ENCODE data around the gene GSN. TPM values are rescaled to one million over a fixed set of nuclear protein-coding genes. Genes with fewer than 3 reads are reported as not detected.

GSN gene
- total and polyA plus RNA-seq, 5 donors from 2014 or later = 2.7 to 12.1 (median 5.2) TPM

GRCh38 chr9:121333950-121334773 is 66.2 kb downstream of the GSN start:
- H3K27me3 Mint-ChIP-seq = no peaks in the 10 kb centered on the region
- Histone ChIP-seq H3K27ac (ENCODE audit: insufficient read depth, low read length, poor library complexity, severe bottlenecking) (no peak overlapping the region), H3K4me1 (ENCODE audit: control insufficient read depth, insufficient read depth, low read length, poor library complexity, severe bottlenecking) (no peaks in the 10 kb centered on the region), H3K36me3 (ENCODE audit: control insufficient read depth, insufficient read depth, low read length) (peaks cover 4% of the 10 kb centered on the region), H3K27me3 (ENCODE audit: control insufficient read depth, insufficient read depth, low read length) (no peaks in the 10 kb centered on the region), H3K9me3 (ENCODE audit: control insufficient read depth in 2 of 2, low read length in 2 of 2) (no peaks in the 10 kb centered on the region), H3K4me3 (ENCODE audit: low read depth, low read length) (no peak overlapping the region)
- no peaks in the 10 kb centered on the region for H3K4me1 Mint-ChIP-seq
- H3K36me3 Mint-ChIP-seq = peaks cover 27% of the 10 kb centered on the region
- peaks cover 0 to 1% (median 0%) of the 10 kb centered on the region in 7 donors for H3K9me3 Mint-ChIP-seq
- ATAC-seq (ENCODE audit: low read depth in 2 of 2) (no peak), DNase-seq (no peak)
- H3K4me3 Mint-ChIP-seq = no peak overlapping the region
- peak overlapping the region in 1 of 3 donors; percentile 60 for H3K27ac Mint-ChIP-seq

GRCh38 chr9:121336665-121337064 is 68.7 kb downstream of the GSN start:
- H3K4me1 Mint-ChIP-seq = no peaks in the 10 kb centered on the region
- H3K4me3 ChIP-seq (ENCODE audit: low read depth, low read length) = no peak overlapping the region
- no peak for DNase-seq
- no peak overlapping the region for H3K27ac Mint-ChIP-seq
- peaks cover 21% of the 10 kb centered on the region for H3K36me3 Mint-ChIP-seq
- H3K4me1 ChIP-seq (ENCODE audit: control insufficient read depth, insufficient read depth, low read length, poor library complexity, severe bottlenecking) = no peaks in the 10 kb centered on the region
- H3K9me3 Mint-ChIP-seq = peaks cover 0 to 1% (median 0%) of the 10 kb centered on the region in 7 donors
- H3K36me3 ChIP-seq (ENCODE audit: control insufficient read depth, insufficient read depth, low read length) = no peaks in the 10 kb centered on the region
- no peak overlapping the region for H3K27ac ChIP-seq (ENCODE audit: insufficient read depth, low read length, poor library complexity, severe bottlenecking)
- no peaks in the 10 kb centered on the region for H3K9me3 ChIP-seq (ENCODE audit: control insufficient read depth in 2 of 2, low read length in 2 of 2)
- no peaks in the 10 kb centered on the region for H3K27me3 Mint-ChIP-seq
- no peak overlapping the region for H3K4me3 Mint-ChIP-seq
- no peaks in the 10 kb centered on the region for H3K27me3 ChIP-seq (ENCODE audit: control insufficient read depth, insufficient read depth, low read length)
- no peak for ATAC-seq (ENCODE audit: low read depth in 2 of 2)

- no peak overlapping the region for H3K27ac Mint-ChIP-seq
- H3K36me3 ChIP-seq (ENCODE audit: control insufficient read depth, insufficient read depth, low read length) = no peaks in the 10 kb centered on the region
- no peaks in the 10 kb centered on the region for H3K4me1 Mint-ChIP-seq
- no peaks in the 10 kb centered on the region for H3K9me3 ChIP-seq (ENCODE audit: control insufficient read depth in 2 of 2, low read length in 2 of 2)
- ATAC-seq (ENCODE audit: low read depth in 2 of 2) (no peak), DNase-seq (no peak)
- peaks cover 19% of the 10 kb centered on the region for H3K36me3 Mint-ChIP-seq
- H3K4me3 ChIP-seq (ENCODE audit: low read depth, low read length) = no peak overlapping the region
- no peak overlapping the region for H3K4me3 Mint-ChIP-seq
- H3K27me3 Mint-ChIP-seq = no peaks in the 10 kb centered on the region
- H3K27me3 ChIP-seq (ENCODE audit: control insufficient read depth, insufficient read depth, low read length) = no peaks in the 10 kb centered on the region
- H3K9me3 Mint-ChIP-seq = no peaks in the 10 kb centered on the region
- no peaks in the 10 kb centered on the region for H3K4me1 ChIP-seq (ENCODE audit: control insufficient read depth, insufficient read depth, low read length, poor library complexity, severe bottlenecking)
- no peak overlapping the region for H3K27ac ChIP-seq (ENCODE audit: insufficient read depth, low read length, poor library complexity, severe bottlenecking)
Observed at GRCh38 chr9:121339437-121339836, 71.5 kb downstream of the GSN start.

GRCh38 chr9:121340676-121341392 is 72.9 kb downstream of the GSN start:
- no peaks in the 10 kb centered on the region for H3K9me3 ChIP-seq (ENCODE audit: control insufficient read depth in 2 of 2, low read length in 2 of 2)
- ATAC-seq (ENCODE audit: low read depth in 2 of 2) = no peak

GRCh38 chr9:121344184-121344583 is 76.2 kb downstream of the GSN start:
- H3K27ac Mint-ChIP-seq = no peak overlapping the region
- no peaks in the 10 kb centered on the region for H3K27me3 ChIP-seq (ENCODE audit: control insufficient read depth, insufficient read depth, low read length)
- no peak overlapping the region for H3K4me3 ChIP-seq (ENCODE audit: low read depth, low read length)
- ATAC-seq (ENCODE audit: low read depth in 2 of 2) (no peak), DNase-seq (no peak)
- no peaks in the 10 kb centered on the region for H3K9me3 ChIP-seq (ENCODE audit: control insufficient read depth in 2 of 2, low read length in 2 of 2)
- H3K4me3 Mint-ChIP-seq = no peak overlapping the region
- H3K36me3 ChIP-seq (ENCODE audit: control insufficient read depth, insufficient read depth, low read length) = peaks cover 14% of the 10 kb centered on the region
- H3K36me3 Mint-ChIP-seq = peaks cover 6% of the 10 kb centered on the region
- no peaks in the 10 kb centered on the region for H3K4me1 Mint-ChIP-seq
- no peak overlapping the region for H3K27ac ChIP-seq (ENCODE audit: insufficient read depth, low read length, poor library complexity, severe bottlenecking)
- no peaks in the 10 kb centered on the region for H3K27me3 Mint-ChIP-seq
- no peaks in the 10 kb centered on the region for H3K4me1 ChIP-seq (ENCODE audit: control insufficient read depth, insufficient read depth, low read length, poor library complexity, severe bottlenecking)
- H3K9me3 Mint-ChIP-seq = no peaks in the 10 kb centered on the region

More at GRCh38 chr9:121340676-121341392, 72.9 kb downstream of the GSN start:
- no peak overlapping the region for H3K4me3 ChIP-seq (ENCODE audit: low read depth, low read length)
- no peaks in the 10 kb centered on the region for H3K4me1 ChIP-seq (ENCODE audit: control insufficient read depth, insufficient read depth, low read length, poor library complexity, severe bottlenecking)
- no peak overlapping the region for H3K27ac ChIP-seq (ENCODE audit: insufficient read depth, low read length, poor library complexity, severe bottlenecking)
- DNase-seq = peak in 1 of 3 donors; percentile 6
- no peak overlapping the region for H3K4me3 Mint-ChIP-seq
- H3K9me3 Mint-ChIP-seq = no peaks in the 10 kb centered on the region
- no peaks in the 10 kb centered on the region for H3K4me1 Mint-ChIP-seq
- H3K27me3 Mint-ChIP-seq = no peaks in the 10 kb centered on the region
- peak overlapping the region in 1 of 3 donors; percentile 3 for H3K27ac Mint-ChIP-seq
- no peaks in the 10 kb centered on the region for H3K27me3 ChIP-seq (ENCODE audit: control insufficient read depth, insufficient read depth, low read length)
- H3K36me3 ChIP-seq (ENCODE audit: control insufficient read depth, insufficient read depth, low read length) = no peaks in the 10 kb centered on the region
- H3K36me3 Mint-ChIP-seq = peaks cover 17% of the 10 kb centered on the region

GRCh38 chr9:121345070-121345469 is 77.1 kb downstream of the GSN start:
- no peaks in the 10 kb centered on the region for H3K4me1 Mint-ChIP-seq
- H3K9me3 Mint-ChIP-seq = no peaks in the 10 kb centered on the region
- ATAC-seq (ENCODE audit: low read depth in 2 of 2) (no peak), DNase-seq (no peak)
- Histone ChIP-seq H3K27me3 (ENCODE audit: control insufficient read depth, insufficient read depth, low read length) (no peaks in the 10 kb centered on the region), H3K4me3 (ENCODE audit: low read depth, low read length) (no peak overlapping the region), H3K36me3 (ENCODE audit: control insufficient read depth, insufficient read depth, low read length) (peaks cover 14% of the 10 kb centered on the region), H3K27ac (ENCODE audit: insufficient read depth, low read length, poor library complexity, severe bottlenecking) (no peak overlapping the region), H3K4me1 (ENCODE audit: control insufficient read depth, insufficient read depth, low read length, poor library complexity, severe bottlenecking) (no peaks in the 10 kb centered on the region), H3K9me3 (ENCODE audit: control insufficient read depth in 2 of 2, low read length in 2 of 2) (no peaks in the 10 kb centered on the region)
- H3K4me3 Mint-ChIP-seq = no peak overlapping the region
- H3K27ac Mint-ChIP-seq = no peak overlapping the region
- peaks cover 6% of the 10 kb centered on the region for H3K36me3 Mint-ChIP-seq
- no peaks in the 10 kb centered on the region for H3K27me3 Mint-ChIP-seq

GRCh38 chr9:121348221-121348620 is 80.3 kb downstream of the GSN start:
- Mint-ChIP-seq H3K27me3 (no peaks in the 10 kb centered on the region), H3K36me3 (peaks cover 2% of the 10 kb centered on the region), H3K9me3 (no peaks in the 10 kb centered on the region), H3K27ac (no peak overlapping the region), H3K4me1 (peaks cover 0 to under 1% (median 0%) of the 10 kb centered on the region in 4 donors), H3K4me3 (no peak overlapping the region)
- ATAC-seq (ENCODE audit: low read depth in 2 of 2) (no peak), DNase-seq (no peak)
- peaks cover 20% of the 10 kb centered on the region for H3K36me3 ChIP-seq (ENCODE audit: control insufficient read depth, insufficient read depth, low read length)
- H3K27ac ChIP-seq (ENCODE audit: insufficient read depth, low read length, poor library complexity, severe bottlenecking) = no peak overlapping the region
- H3K4me1 ChIP-seq (ENCODE audit: control insufficient read depth, insufficient read depth, low read length, poor library complexity, severe bottlenecking) = peaks cover 2% of the 10 kb centered on the region
- no peak overlapping the region for H3K4me3 ChIP-seq (ENCODE audit: low read depth, low read length)
- no peaks in the 10 kb centered on the region for H3K27me3 ChIP-seq (ENCODE audit: control insufficient read depth, insufficient read depth, low read length)
- no peaks in the 10 kb centered on the region for H3K9me3 ChIP-seq (ENCODE audit: control insufficient read depth in 2 of 2, low read length in 2 of 2)
